Endothelial cell of umbilical vein (primary cell): ENCODE measurements around the gene SLC25A33.

Experiments
- EZH2 ChIP-seq: IDR thresholded peaks from 2 replicates; pipeline ENCODE4 v1.6.1; 2012; ENCODE audit warnings: borderline replicate concordance, low read depth, mild to moderate bottlenecking, moderate library complexity, low read length, inconsistent platforms; ENCODE audit not compliant: severe bottlenecking
- GATA2 ChIP-seq: IDR thresholded peaks from 2 replicates; pipeline ENCODE4 v1.7.0; 2011; ENCODE audit warnings: low read depth, mild to moderate bottlenecking, moderate library complexity, mixed read lengths, low read length; ENCODE audit not compliant: insufficient read length, insufficient read depth
- JUN ChIP-seq: IDR thresholded peaks from 2 replicates; pipeline ENCODE4 v1.6.1; 2011; ENCODE audit warnings: borderline replicate concordance, low read depth; ENCODE audit not compliant: insufficient read length, insufficient read depth
- MYC ChIP-seq: IDR thresholded peaks from one replicate; pipeline ENCODE4 v1.6.1; 2011; ENCODE audit warnings: mild to moderate bottlenecking, low read depth, low read length
- POLR2A ChIP-seq: IDR thresholded peaks from 2 replicates; pipeline ENCODE4 v1.6.1; 2012; ENCODE audit warnings: low read depth, mild to moderate bottlenecking, control low read depth, low read length
- POLR2AphosphoS5 ChIP-seq: IDR thresholded peaks from 2 replicates; pipeline ENCODE4 v1.6.1; 2012; ENCODE audit warnings: low read depth, mild to moderate bottlenecking, control low read depth, low read length, moderate library complexity; ENCODE audit not compliant: insufficient read depth
- TF ChIP-seq, protein P1 (sequence below), 2 donors: IDR thresholded peaks; 1 replicate in 1 of 2; 2 replicates in 1 of 2; pipeline ENCODE4 v1.5.1; 2011; ENCODE audit warnings: low read length in 2 of 2, mild to moderate bottlenecking in 2 of 2, moderate library complexity in 2 of 2, control low read depth in 1 of 2, inconsistent platforms in 1 of 2, low read depth in 1 of 2; ENCODE audit not compliant: insufficient read depth in 1 of 2; ENCODE audit errors: extremely low read depth in 1 of 2
- TF ChIP-seq, protein P2 (sequence below): IDR thresholded peaks from 2 replicates; pipeline ENCODE4 v1.6.1; 2011; ENCODE audit not compliant: insufficient read depth, insufficient read length

DNA sequence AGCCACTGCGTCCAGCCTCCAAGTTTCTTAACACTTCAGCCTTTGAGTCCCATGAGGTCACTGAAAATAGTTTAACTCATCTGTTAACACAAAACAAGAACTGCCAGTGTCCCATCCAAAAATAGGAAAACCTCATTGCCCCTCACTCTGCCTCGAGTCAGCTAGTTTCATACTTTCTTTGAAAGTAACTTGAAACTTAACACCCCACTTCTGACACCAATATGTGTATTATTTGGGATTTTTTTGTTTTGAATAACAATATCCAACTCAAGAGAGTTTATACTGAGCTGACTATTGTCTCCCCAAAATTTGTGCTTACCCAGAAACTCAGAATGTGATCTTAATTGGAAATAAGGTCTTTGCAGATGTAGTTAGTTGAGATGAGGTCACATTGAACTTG is 95.3 kb downstream of the SLC25A33 start:
- TF ChIP-seq, protein P1, sequence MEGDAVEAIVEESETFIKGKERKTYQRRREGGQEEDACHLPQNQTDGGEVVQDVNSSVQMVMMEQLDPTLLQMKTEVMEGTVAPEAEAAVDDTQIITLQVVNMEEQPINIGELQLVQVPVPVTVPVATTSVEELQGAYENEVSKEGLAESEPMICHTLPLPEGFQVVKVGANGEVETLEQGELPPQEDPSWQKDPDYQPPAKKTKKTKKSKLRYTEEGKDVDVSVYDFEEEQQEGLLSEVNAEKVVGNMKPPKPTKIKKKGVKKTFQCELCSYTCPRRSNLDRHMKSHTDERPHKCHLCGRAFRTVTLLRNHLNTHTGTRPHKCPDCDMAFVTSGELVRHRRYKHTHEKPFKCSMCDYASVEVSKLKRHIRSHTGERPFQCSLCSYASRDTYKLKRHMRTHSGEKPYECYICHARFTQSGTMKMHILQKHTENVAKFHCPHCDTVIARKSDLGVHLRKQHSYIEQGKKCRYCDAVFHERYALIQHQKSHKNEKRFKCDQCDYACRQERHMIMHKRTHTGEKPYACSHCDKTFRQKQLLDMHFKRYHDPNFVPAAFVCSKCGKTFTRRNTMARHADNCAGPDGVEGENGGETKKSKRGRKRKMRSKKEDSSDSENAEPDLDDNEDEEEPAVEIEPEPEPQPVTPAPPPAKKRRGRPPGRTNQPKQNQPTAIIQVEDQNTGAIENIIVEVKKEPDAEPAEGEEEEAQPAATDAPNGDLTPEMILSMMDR (IDR thresholded peaks at IDR 0.05; ENCODE audit: extremely low read depth in 1 of 2, insufficient read depth in 1 of 2, low read depth in 1 of 2, low read length in 2 of 2): no peak
- TF ChIP-seq POLR2A: no peak
- no peak for TF ChIP-seq MYC
- TF ChIP-seq POLR2AphosphoS5: no peak
- no peak for TF ChIP-seq EZH2
- TF ChIP-seq, protein P2, sequence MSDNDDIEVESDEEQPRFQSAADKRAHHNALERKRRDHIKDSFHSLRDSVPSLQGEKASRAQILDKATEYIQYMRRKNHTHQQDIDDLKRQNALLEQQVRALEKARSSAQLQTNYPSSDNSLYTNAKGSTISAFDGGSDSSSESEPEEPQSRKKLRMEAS: no peak
- TF ChIP-seq JUN: no peak
- no peak for TF ChIP-seq GATA2
